PFSK-1 (cell line): ENCODE results near the gene KRT9.

Experiments
- FOXP2 ChIP-seq: optimal IDR thresholded peaks from 2 replicates; pipeline ENCODE3; 2011; ENCODE audit warnings: borderline replicate concordance, control low read depth, inconsistent platforms; ENCODE audit not compliant: insufficient read depth; ENCODE audit errors: extremely low read length, extremely low read depth
- POLR2AphosphoS5 ChIP-seq: IDR thresholded peaks from 2 replicates; pipeline ENCODE4 v1.6.1; 2012; ENCODE audit warnings: low read depth, mild to moderate bottlenecking, control low read depth, low read length, moderate library complexity
- SIN3A ChIP-seq: IDR thresholded peaks from 2 replicates; pipeline ENCODE4 v1.6.1; 2012; ENCODE audit warnings: mild to moderate bottlenecking, low read length, moderate library complexity, borderline replicate concordance; ENCODE audit not compliant: insufficient read depth
- TAF1 ChIP-seq: IDR thresholded peaks from 2 replicates; pipeline ENCODE4 v1.6.1; 2012; ENCODE audit warnings: low read length, control low read depth, borderline replicate concordance; ENCODE audit not compliant: insufficient read depth
- TF ChIP-seq, protein P1 (sequence below), 2 experiments: IDR thresholded peaks; 2 replicates each; pipeline versions ENCODE4 v1.6.1 to v1.8.0; 2011 to 2012; ENCODE audit warnings: low read depth in 2 of 2, low read length in 2 of 2, control low read depth in 1 of 2, inconsistent platforms in 1 of 2, mild to moderate bottlenecking in 1 of 2, moderate library complexity in 1 of 2; ENCODE audit not compliant: insufficient read depth in 1 of 2

The KRT9 gene

DNA sequence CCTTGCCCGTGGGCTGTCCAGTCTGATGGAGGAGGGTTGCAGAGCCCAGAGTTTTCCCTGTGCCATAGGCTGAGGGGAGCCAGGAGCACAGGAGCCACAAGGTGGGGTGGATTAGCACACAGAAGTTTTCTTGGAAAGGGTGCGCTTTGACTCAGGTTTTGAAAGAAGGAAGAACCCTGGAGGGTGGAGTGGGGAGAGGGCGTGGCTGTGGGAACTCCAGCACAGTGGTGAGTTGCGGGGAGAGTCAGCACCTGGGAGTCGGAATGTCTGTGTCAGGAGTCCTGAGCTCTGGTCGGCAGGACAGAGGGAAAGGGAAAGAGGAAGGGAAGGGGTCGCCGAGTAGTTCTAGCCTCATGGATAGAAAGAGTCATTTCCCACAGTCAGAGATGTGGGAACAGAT, 23.7 kb upstream of the KRT9 start:
- TF ChIP-seq, protein P1, sequence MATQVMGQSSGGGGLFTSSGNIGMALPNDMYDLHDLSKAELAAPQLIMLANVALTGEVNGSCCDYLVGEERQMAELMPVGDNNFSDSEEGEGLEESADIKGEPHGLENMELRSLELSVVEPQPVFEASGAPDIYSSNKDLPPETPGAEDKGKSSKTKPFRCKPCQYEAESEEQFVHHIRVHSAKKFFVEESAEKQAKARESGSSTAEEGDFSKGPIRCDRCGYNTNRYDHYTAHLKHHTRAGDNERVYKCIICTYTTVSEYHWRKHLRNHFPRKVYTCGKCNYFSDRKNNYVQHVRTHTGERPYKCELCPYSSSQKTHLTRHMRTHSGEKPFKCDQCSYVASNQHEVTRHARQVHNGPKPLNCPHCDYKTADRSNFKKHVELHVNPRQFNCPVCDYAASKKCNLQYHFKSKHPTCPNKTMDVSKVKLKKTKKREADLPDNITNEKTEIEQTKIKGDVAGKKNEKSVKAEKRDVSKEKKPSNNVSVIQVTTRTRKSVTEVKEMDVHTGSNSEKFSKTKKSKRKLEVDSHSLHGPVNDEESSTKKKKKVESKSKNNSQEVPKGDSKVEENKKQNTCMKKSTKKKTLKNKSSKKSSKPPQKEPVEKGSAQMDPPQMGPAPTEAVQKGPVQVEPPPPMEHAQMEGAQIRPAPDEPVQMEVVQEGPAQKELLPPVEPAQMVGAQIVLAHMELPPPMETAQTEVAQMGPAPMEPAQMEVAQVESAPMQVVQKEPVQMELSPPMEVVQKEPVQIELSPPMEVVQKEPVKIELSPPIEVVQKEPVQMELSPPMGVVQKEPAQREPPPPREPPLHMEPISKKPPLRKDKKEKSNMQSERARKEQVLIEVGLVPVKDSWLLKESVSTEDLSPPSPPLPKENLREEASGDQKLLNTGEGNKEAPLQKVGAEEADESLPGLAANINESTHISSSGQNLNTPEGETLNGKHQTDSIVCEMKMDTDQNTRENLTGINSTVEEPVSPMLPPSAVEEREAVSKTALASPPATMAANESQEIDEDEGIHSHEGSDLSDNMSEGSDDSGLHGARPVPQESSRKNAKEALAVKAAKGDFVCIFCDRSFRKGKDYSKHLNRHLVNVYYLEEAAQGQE (IDR thresholded peaks at IDR 0.05; ENCODE audit: insufficient read depth in 1 of 2, low read depth in 2 of 2, low read length in 2 of 2) = no peak
- TF ChIP-seq SIN3A (no peak), POLR2AphosphoS5 (no peak), TAF1 (no peak), FOXP2 (no peak)

DNA sequence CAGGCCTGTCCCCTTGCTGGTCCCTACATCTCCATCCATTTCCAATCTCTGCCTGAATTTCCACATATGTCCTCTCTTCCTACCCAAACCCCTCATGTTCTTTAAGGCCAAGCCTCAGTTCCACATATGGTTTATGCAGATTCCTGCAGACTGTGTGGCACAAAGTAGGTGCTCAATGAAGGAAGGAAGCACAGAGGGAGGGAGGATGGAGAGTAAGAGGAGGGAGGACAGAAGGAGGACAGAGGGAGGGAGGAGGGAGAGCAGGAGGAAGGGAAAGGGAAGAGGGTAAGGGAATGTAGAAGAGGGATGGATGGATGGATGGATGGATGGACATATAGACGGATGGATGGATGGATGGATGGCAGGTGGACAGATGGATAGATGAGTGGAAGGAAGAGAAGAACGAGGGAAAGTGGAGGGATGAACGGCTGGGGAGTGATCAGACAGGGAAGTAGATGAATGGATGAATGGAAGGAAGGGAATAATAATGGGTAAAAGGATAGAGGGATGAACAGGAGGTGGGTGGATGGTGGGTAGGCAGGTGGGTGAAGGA, 22.6 kb upstream of the KRT9 start:
- TF ChIP-seq SIN3A (no peak), POLR2AphosphoS5 (no peak), TAF1 (no peak), FOXP2 (no peak)
- TF ChIP-seq, protein P1 (IDR thresholded peaks at IDR 0.05; ENCODE audit: insufficient read depth in 1 of 2, low read depth in 2 of 2, low read length in 2 of 2) = no peak

DNA sequence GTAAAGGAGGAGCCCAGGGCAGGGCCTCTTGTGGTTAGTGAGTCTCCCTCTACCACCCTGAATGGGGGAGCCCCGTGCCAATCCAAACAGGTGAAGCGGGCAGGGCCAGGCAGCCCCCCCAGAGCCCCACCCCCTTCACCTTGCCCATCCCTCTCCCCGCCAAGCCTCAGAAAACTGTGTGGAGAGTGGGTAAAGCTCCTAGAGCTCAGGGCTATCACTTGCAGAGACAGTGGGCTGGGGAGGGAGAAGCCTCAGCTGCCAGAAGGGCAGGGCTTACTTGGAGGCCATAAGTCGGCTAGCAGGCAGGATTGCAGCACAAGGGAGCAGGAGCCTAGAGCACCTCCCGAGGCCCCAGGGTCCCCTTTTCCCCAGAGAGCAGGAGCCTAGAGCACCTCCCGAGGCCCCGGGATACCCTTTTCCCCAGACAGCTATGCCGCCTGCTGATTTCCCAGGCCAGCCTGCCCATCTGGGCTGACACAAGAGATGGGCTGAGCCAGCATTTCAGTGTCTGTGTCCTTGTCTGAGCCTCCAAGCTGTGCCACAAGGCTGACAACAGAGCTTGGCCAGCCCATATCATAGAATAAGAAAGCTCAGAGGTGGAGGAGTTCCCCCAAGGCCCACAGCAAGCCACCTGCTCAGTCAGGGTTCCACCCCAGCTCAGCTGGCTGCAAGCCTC, 21.6 kb upstream of the KRT9 start:
- no peak for TF ChIP-seq SIN3A
- TF ChIP-seq, protein P1 (IDR thresholded peaks at IDR 0.05; ENCODE audit: insufficient read depth in 1 of 2, low read depth in 2 of 2, low read length in 2 of 2) = no peak
- no peak for TF ChIP-seq POLR2AphosphoS5
- TF ChIP-seq TAF1 = no peak
- no peak for TF ChIP-seq FOXP2

DNA sequence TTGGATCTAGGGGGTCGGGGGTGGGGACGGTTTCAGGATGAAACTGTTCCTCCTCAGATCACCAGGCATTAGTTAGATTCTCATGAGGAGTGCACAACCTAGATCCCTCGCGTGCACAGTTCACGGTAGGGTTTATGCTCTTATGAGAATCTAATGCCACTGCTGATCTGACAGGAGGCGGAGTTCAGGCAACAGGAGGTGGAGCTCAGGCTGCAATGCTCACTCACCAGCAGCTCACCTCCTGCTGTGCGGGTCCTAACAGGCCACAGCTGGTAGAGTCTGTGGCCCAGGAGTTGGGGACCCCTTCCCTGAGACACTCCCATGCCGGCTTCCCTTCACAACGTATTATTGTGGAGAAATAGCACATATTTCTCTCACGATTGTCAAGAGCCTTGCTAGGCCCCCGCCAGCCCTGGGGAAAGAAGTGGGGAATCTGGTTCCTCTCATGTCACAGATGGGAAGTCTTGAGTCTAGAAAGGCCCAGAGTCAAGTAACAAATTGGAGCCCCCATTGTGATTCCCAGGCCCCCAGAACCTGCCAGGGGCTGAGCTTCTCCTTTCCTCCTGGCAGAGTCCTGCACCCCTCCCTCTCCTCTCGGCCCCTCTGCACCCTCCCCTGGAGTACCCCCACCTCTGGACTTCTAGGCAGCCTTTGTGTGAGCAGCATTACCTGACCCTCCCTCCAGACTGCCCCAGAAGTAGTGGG, 20.9 kb upstream of the KRT9 start:
- TF ChIP-seq, protein P1 (IDR thresholded peaks at IDR 0.05; ENCODE audit: insufficient read depth in 1 of 2, low read depth in 2 of 2, low read length in 2 of 2) = no peak
- TF ChIP-seq SIN3A (no peak), POLR2AphosphoS5 (no peak), FOXP2 (no peak), TAF1 (no peak)
